Stomach (tissue), 9 donors: Measurements from ENCODE around the gene TJP1. TPM values are rescaled to one million over a fixed set of nuclear protein-coding genes. Genes with fewer than 3 reads are reported as not detected.
"Not testable (repeated sequence)": the region's sequence is repeated elsewhere in the genome, so short reads cannot be mapped to it uniquely, and the experiment has no call there.

ENCODE experiments used
- DNase-seq, 2 donors: peaks; one replicate each; pipeline versions ENCODE4 v3.0.0 to v3.0.0-alpha.2; 2013 to 2019
- H3K27ac ChIP-seq, 5 donors: fragments of 200-600 bp in 4 of 5; sonication (generic) in 4 of 5; one replicate each; pipeline ENCODE4 v1.5.1; 2013 to 2019; ENCODE audit warnings: mild to moderate bottlenecking in 1 of 5, moderate library complexity in 1 of 5
- H3K27me3 ChIP-seq, 3 donors: fragments of 200-600 bp; sonication (generic); one replicate each; pipeline ENCODE4 v1.5.1; 2017 to 2019; ENCODE audit warnings: mixed run types in 1 of 3
- H3K36me3 ChIP-seq, 4 donors: fragments of 200-600 bp; sonication (generic); 1 replicate in 3 of 4; 2 replicates in 1 of 4; pipeline ENCODE4 v1.5.1; 2016 to 2019
- H3K4me1 ChIP-seq, 4 donors: fragments of 200-600 bp; sonication (generic); one replicate each; pipeline ENCODE4 v1.5.1; 2016 to 2019
- H3K4me3 ChIP-seq, 4 donors: fragments of 200-600 bp; sonication (generic) in 3 of 4; one replicate each; pipeline ENCODE4 v1.5.1; 2016 to 2019; ENCODE audit warnings: mild to moderate bottlenecking in 1 of 4
- H3K9me3 ChIP-seq, 4 donors: fragments of 200-600 bp; sonication (generic); one replicate each; pipeline ENCODE4 v1.5.1; 2016 to 2019
- CTCF ChIP-seq, 7 experiments: fragments of 450-650 bp in 4 of 7; fragments of 200-600 bp in 3 of 7; sonication (generic) in 3 of 7; IDR thresholded peaks; one replicate each; pipeline ENCODE4 v1.5.1; 2016 to 2019; ENCODE audit warnings: antibody characterized with exemption in 7 of 7, control low read depth in 2 of 7, mild to moderate bottlenecking in 1 of 7
- EP300 ChIP-seq: sonication (generic); formaldehyde crosslinking; IDR thresholded peaks from one replicate; pipeline ENCODE4 v1.6.1; 2017; ENCODE audit warnings: antibody characterized with exemption
- POLR2A ChIP-seq, 4 donors: fragments of 450-650 bp; IDR thresholded peaks; one replicate each; pipeline ENCODE4 v1.6.1; 2016; ENCODE audit warnings: antibody characterized with exemption in 4 of 4, control low read depth in 2 of 4, mild to moderate bottlenecking in 1 of 4, moderate library complexity in 1 of 4
- POLR2AphosphoS5 ChIP-seq, 3 donors: sonication (generic); formaldehyde crosslinking; IDR thresholded peaks; one replicate each; pipeline ENCODE4 v1.6.1; 2016; ENCODE audit warnings: antibody characterized with exemption in 3 of 3
- WGBS, 5 donors: extraction: QIAGEN DNeasy Blood & Tissue Kit in 3 of 5; methylation state at CpG; one replicate each; pipeline versions ENCODE4 v1.1.5 to v1.1.7; 2013 to 2018; 5-methylcytosine and 5-hydroxymethylcytosine counted together
- intact Hi-C: fragments of 100-400 bp; cut with DNase I; formaldehyde crosslinking; loops from one replicate; pipeline ENCODE4 v1.15.1; 2023; ENCODE audit warnings: low total_unique reads
- polyA plus RNA-seq, 3 donors: library from polyadenylated mRNA; stranded (reverse); fragments of 200-250 nt; gene quantifications; one replicate each; pipeline ENCODE4 v1.2.3, GENCODE V29; 2013
- total RNA-seq, 5 donors: library from RNA; depleted of rRNA; stranded (reverse); fragments of >200 nt; gene quantifications; one replicate each; pipeline versions ENCODE4 v1.1.0 to v1.2.3, GENCODE V29; 2014 to 2016
- donor health status: healthy with polysubstance abuse.
- donor health status: Bipolar disorder and iron deficiency.
- donor health status: healthy.

TJP1 gene
- total and polyA plus RNA-seq, 8 donors: 12.3 to 167 (median 70.7) TPM

DNA sequence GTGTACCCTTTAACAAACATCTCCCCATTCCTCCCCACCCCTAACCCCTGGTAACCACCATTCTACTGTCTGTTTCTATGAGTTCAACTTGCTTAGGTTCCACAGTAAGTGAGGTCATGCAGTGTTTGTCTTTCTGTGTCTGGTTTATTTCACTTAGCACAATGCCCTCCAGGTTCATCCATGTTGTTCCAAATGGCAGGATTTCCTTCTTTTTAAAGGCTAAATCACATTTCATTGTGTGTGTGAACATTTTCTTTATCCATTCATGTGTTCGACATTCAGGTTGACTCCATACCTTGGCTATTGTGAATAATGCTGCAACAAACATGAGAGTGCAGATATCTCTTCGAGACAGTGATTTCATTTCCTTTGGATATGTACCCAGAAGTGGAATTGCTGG lies 62.7 kb downstream of the TJP1 start:
- H3K9me3 ChIP-seq: no peaks in the 10 kb centered on the region
- H3K4me3 ChIP-seq: no peak overlapping the region
- H3K27ac ChIP-seq: no peak overlapping the region
- 92 to 94% (median 92%) methylated on average over 2 of the region's 2 CpGs for WGBS, 5 donors
- DNase-seq: no peak
- no peaks in the 10 kb centered on the region for H3K27me3 ChIP-seq
- peaks cover 0 to 35% (median 17%) of the 10 kb centered on the region in 4 donors for H3K4me1 ChIP-seq
- intact Hi-C loops: no loop called here
- TF ChIP-seq POLR2A (IDR thresholded peaks at IDR 0.05) (no peak), POLR2AphosphoS5 (IDR thresholded peaks at IDR 0.05) (no peak), EP300 (no peak), CTCF (IDR thresholded peaks at IDR 0.05) (no peak)
- H3K36me3 ChIP-seq: peaks cover 4 to 58% (median 46%) of the 10 kb centered on the region in 4 donors

DNA sequence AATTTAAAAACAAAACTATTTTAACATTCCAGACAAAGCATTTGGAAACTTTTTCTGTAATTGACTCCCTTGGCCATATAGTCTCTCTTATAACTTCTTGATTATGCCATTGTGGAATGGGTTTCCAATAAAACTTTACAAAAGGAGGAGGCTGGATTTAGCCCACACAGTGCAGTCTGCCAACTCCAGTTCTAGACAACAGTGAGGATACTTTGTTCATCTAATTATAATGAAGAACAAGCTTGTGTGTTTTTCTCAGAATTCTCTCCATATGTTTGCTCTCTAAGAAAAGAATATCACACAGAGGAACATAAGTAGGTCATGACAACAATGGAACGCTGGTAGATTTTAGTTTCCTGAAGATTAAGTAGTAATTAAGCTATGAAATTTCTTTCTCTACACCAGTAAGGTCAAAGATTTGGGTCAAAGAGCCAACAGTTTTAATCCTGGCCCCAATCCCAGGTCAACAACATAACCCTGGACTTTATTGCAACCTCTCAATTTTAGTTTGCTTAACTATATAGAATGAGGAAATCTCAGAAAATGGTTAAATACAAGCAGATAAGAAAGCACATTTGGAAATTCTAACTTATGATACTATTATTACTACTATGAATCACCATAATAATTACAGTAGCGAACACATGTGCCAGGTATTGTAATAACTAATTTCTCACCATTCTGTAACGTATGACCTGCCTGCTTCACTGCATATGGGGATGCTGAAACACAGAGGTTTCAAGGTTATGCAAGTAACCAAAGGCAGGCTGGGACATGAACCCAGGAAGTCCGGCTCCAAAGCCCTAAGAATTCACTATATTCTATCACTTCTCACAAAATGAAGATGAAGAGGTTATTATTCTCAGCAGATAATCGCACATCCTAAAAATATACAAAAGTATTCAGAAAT lies 65.7 kb downstream of the TJP1 start:
- peaks cover 4 to 33% (median 24%) of the 10 kb centered on the region in 4 donors for H3K36me3 ChIP-seq
- 24 to 35% (median 31%) methylated on average over 5 of the region's 5 CpGs for WGBS, 5 donors
- H3K4me1 ChIP-seq: peaks cover 0 to 30% (median 17%) of the 10 kb centered on the region in 4 donors
- no peaks in the 10 kb centered on the region for H3K27me3 ChIP-seq
- no peak for DNase-seq
- intact Hi-C loops: no loop called here
- H3K9me3 ChIP-seq: no peaks in the 10 kb centered on the region
- TF ChIP-seq POLR2A (IDR thresholded peaks at IDR 0.05): no peak
- no peak for TF ChIP-seq EP300
- TF ChIP-seq CTCF (IDR thresholded peaks at IDR 0.05): no peak
- TF ChIP-seq POLR2AphosphoS5 (IDR thresholded peaks at IDR 0.05): no peak
- H3K27ac ChIP-seq: peak overlapping the region in 4 of 5 donors; percentile 27 to 68 (median 47)
- no peak overlapping the region for H3K4me3 ChIP-seq

GRCh38 chr15:29754009-29754408 lies 68.3 kb downstream of the TJP1 start:
- H3K36me3 ChIP-seq: peaks cover 0 to 19% (median 4%) of the 10 kb centered on the region in 4 donors
- DNase-seq, H3K4me3 ChIP-seq, intact Hi-C loops, H3K27me3 ChIP-seq, H3K9me3 ChIP-seq, H3K27ac ChIP-seq: not testable (repeated sequence)
- peaks cover 0 to 35% (median 17%) of the 10 kb centered on the region in 4 donors for H3K4me1 ChIP-seq
- WGBS, 5 donors: 88 to 96% (median 94%) methylated on average over 2 of the region's 2 CpGs

GRCh38 chr15:29753506-29753905 lies 68.8 kb downstream of the TJP1 start:
- H3K4me3 ChIP-seq: no peak overlapping the region
- 44 to 82% (median 63%) methylated on average over 7 of the region's 7 CpGs for WGBS, 5 donors
- H3K36me3 ChIP-seq: peaks cover 0 to 18% (median 3%) of the 10 kb centered on the region in 4 donors
- intact Hi-C loops: no loop called here
- H3K9me3 ChIP-seq: no peaks in the 10 kb centered on the region
- TF ChIP-seq POLR2AphosphoS5 (IDR thresholded peaks at IDR 0.05) (no peak), CTCF (IDR thresholded peaks at IDR 0.05) (no peak), POLR2A (IDR thresholded peaks at IDR 0.05) (no peak), EP300 (no peak)
- H3K4me1 ChIP-seq: peaks cover 0 to 40% (median 17%) of the 10 kb centered on the region in 4 donors
- DNase-seq: no peak
- no peaks in the 10 kb centered on the region for H3K27me3 ChIP-seq
- H3K27ac ChIP-seq: no peak overlapping the region

- DNase-seq: no peak
- peaks cover 0 to 18% (median 5%) of the 10 kb centered on the region in 4 donors for H3K36me3 ChIP-seq
- no peak overlapping the region for H3K27ac ChIP-seq
- H3K9me3 ChIP-seq: no peaks in the 10 kb centered on the region
- peaks cover 0 to 20% (median 3%) of the 10 kb centered on the region in 4 donors for H3K4me1 ChIP-seq
- H3K27me3 ChIP-seq: no peaks in the 10 kb centered on the region
- 59 to 68% (median 61%) methylated on average over 2 of the region's 2 CpGs for WGBS, 5 donors
- TF ChIP-seq CTCF (IDR thresholded peaks at IDR 0.05): no peak
- no peak for TF ChIP-seq POLR2AphosphoS5 (IDR thresholded peaks at IDR 0.05)
- TF ChIP-seq POLR2A (IDR thresholded peaks at IDR 0.05): no peak
- TF ChIP-seq EP300: no peak
- H3K4me3 ChIP-seq: no peak overlapping the region
- intact Hi-C loops: no loop called here
These were observed 71.5 kb downstream of the TJP1 start for GRCh38 chr15:29750754-29751153.
